ENCODE data around the gene C1orf50. TPM values are rescaled to one million over a fixed set of nuclear protein-coding genes. Genes with fewer than 3 reads are reported as not detected.

C1orf50 gene
- 2.0 and 3.9 TPM in 2 replicates for total RNA-seq (2012; rRNA removed)
- 4.7 and 6.0 TPM in 2 replicates for polyA plus RNA-seq (2012; rRNA removed)
- polyA plus RNA-seq (2012; cell fraction: cytosol; rRNA removed) = 0.88 and 2.3 TPM in 2 replicates
- 0.64 and 7.0 TPM in 2 replicates for polyA plus RNA-seq (2012; cell fraction: nucleus; rRNA removed; ENCODE audit: low replicate concordance)
- Bru-seq, nascent RNA = percentile 66 among the genes with signal in this experiment
- percentile 84 among the genes with signal in this experiment for BruChase-seq, experiment 1, labeled RNA remaining after a 6-hour chase
- percentile 73 among the genes with signal in this experiment for BruChase-seq, experiment 2, labeled RNA remaining after a 2-hour chase
- long read RNA-seq, full-length matches to known transcripts = 6 of 9 reads
- long read RNA-seq, partial matches to known transcripts = 0 of 9 reads
- long read RNA-seq, other reads (novel, unspliced or antisense) = 3 of 9 reads

DNA sequence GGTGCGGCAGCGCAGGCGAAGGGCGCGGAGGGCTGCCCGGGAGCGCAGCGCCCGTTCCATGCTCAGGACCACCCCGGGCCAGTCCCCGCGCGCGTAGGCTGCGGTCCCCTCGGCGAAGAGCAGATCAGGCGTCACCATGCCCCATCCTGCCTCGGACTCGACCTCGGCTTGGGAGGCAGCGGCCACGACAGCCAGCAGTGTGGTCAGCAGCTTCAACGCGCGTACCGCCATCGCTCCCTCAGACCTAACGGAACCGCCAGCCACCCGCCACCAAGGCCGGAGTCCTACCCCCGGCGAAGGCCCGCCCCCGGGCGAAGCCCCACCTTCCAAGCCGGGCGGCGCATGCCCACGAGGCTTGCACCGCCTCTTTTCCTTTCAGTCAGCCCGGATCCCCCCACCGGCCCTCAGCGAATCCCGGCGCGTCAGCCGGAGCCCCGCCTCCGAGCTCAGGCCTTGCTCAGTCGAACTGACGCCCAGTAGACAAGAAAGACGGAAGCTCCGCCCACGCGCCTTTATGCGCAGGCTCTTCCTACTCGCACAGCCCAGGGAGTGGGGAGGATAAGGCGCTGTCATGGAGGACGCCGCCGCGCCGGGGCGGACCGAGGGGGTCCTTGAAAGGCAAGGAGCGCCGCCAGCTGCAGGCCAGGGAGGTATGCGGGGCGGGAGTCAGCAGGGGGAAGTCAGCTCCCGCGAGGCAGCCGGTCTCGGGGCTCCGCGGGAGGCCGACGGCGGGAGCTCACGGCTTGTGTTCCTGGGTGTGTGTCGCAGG is at the start of gene C1orf50, which contains the start of gene P3H1:
Gene C1orf50, plus strand, starts transcription at position 509 of the 769 bp plus-strand sequence. Its CDS starts 63 bp downstream, at position 572.
Gene P3H1, minus strand, starts transcription at position 288 of the 769 bp plus-strand sequence. Its CDS starts 57 bp downstream, at position 231.
- Histone ChIP-seq H4K5ac (ENCODE audit: low read depth, low read length) (peak within 1 kb of the TSS; percentile 29), H4K20me1 (ENCODE audit: insufficient read depth, low read length) (peaks cover 32% of the 10 kb centered on the region), H3K18ac (ENCODE audit: low read depth, low read length) (peak within 1 kb of the TSS; percentile 40; the same call in 1 of the 2 replicates), H2BK15ac (ENCODE audit: low read depth, low read length) (0 out of 3 replicates have a peak within 1 kb of the TSS, but pooled peaks have one; percentile 31), H4K91ac (ENCODE audit: insufficient read depth, low read depth, low read length) (peak within 1 kb of the TSS; percentile 87), H2AK5ac (ENCODE audit: low read depth, low read length) (peak within 1 kb of the TSS; percentile 99), H3K56ac (ENCODE audit: extremely low read depth, insufficient read depth, low read length) (peak within 1 kb of the TSS; percentile 96), H2BK5ac (ENCODE audit: low read depth, low read length, poor library complexity, severe bottlenecking) (peak within 1 kb of the TSS; percentile 80), H3K9me3 (ENCODE audit: control insufficient read depth, insufficient read depth, low read length) (no peaks in the 10 kb centered on the region), H2BK20ac (ENCODE audit: low read depth, low read length) (no peak within 1 kb of the TSS), H2BK120ac (ENCODE audit: low read depth, low read length) (peak within 1 kb of the TSS; percentile 44), H3K4ac (ENCODE audit: low read depth, low read length) (peak within 1 kb of the TSS; percentile 97), H3K4me1 (ENCODE audit: control insufficient read depth, insufficient read depth, low read length) (no peaks in the 10 kb centered on the region; the same call in 1 of the 2 replicates), H3K36me3 (ENCODE audit: control insufficient read depth, insufficient read depth, low read length) (peaks cover 4% of the 10 kb centered on the region), H2AFZ (replicated peaks; ENCODE audit: low read length, poor library complexity) (peak within 1 kb of the TSS; percentile 98), H4K8ac (ENCODE audit: low read depth in 2 of 2, low read length in 2 of 2) (peak within 1 kb of the TSS; percentile 61 to 77; a peak in 3 of 4 replicates), H3K9me1 (ENCODE audit: insufficient read depth, low read length) (peaks cover 7% of the 10 kb centered on the region), H3K27me3 (ENCODE audit: control insufficient read depth, insufficient read depth, low read length) (no peaks in the 10 kb centered on the region), H3K27ac (ENCODE audit: insufficient read depth, low read length) (peak within 1 kb of the TSS; percentile 79), H3K9ac (ENCODE audit: low read depth, low read length) (peak within 1 kb of the TSS; percentile 91), H3K4me3 (ENCODE audit: insufficient read depth, low read depth, low read length) (peak within 1 kb of the TSS; percentile 77), H3K79me1 (ENCODE audit: low read depth in 1 of 2, low read length in 2 of 2) (peaks cover 21 to 51% of the 10 kb centered on the region in 2 experiments), H3K4me2 (ENCODE audit: low read depth, low read length) (peak within 1 kb of the TSS; percentile 99), H3K14ac (replicated peaks; ENCODE audit: low read depth, low read length) (peak within 1 kb of the TSS; percentile 95), H3K23ac (ENCODE audit: low read depth, low read length) (peak within 1 kb of the TSS; percentile 98), H2AK9ac (replicated peaks; ENCODE audit: low read depth, low read length, poor library complexity) (peak within 1 kb of the TSS; percentile 93)
- 2% methylated on average over 30 of the region's 82 CpGs; no CpG with 5 or more reads in 1 of the 2 experiments for WGBS, 2 experiments (ENCODE audit: extremely low coverage in 2 of 2, insufficient read length in 1 of 2)
- intact Hi-C loops (cut with micrococcal nuclease) (loop anchor here (5.0 to 10.0 kb wide), 3 partner anchors 50 to 432 kb away; partner anchors contain the start of genes ERMAP, FOXJ3, SVBP and YBX1), in situ Hi-C loops (cut with MboI; ENCODE audit: low sequenced_read_pairs) (no loop called here), dilution Hi-C loops (cut with HindIII; ENCODE audit: low sequenced_read_pairs, unreplicated experiment) (no loop called here)
- TF ChIP-seq POLR2A (IDR thresholded peaks at IDR 0.05; ENCODE audit: low read depth, low read length) = peak; percentile 83
- no peak; the same call in 1 of the 2 replicates for TF ChIP-seq MXI1 (IDR thresholded peaks at IDR 0.05; ENCODE audit: borderline replicate concordance, low read depth, low read length)
- TF ChIP-seq BHLHE40 (IDR thresholded peaks at IDR 0.05; ENCODE audit: low read depth, low read length) = no peak
- TF ChIP-seq, protein P1, sequence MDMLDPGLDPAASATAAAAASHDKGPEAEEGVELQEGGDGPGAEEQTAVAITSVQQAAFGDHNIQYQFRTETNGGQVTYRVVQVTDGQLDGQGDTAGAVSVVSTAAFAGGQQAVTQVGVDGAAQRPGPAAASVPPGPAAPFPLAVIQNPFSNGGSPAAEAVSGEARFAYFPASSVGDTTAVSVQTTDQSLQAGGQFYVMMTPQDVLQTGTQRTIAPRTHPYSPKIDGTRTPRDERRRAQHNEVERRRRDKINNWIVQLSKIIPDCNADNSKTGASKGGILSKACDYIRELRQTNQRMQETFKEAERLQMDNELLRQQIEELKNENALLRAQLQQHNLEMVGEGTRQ (IDR thresholded peaks at IDR 0.05; ENCODE audit: low read depth, low read length) = 0 out of 2 replicates have a peak, but pooled peaks have one; percentile 4
- TF ChIP-seq MAZ (IDR thresholded peaks at IDR 0.05; ENCODE audit: borderline replicate concordance, low read depth, low read length) = peak; percentile 40; the same call in 1 of the 2 replicates
- ChIA-PET POLR2A (ENCODE audit: unreplicated experiment) (interaction anchor here (0.6 kb wide), 2 partner anchors 11 to 230 kb away, joined by 3 read pairs; no protein-coding TSS in a partner anchor), CTCF (interaction anchor here (1.2 to 1.3 kb wide), 2 partner anchors 11 to 16 kb away, joined by 4 to 5 read pairs; no protein-coding TSS in a partner anchor)
- BruUV-seq (replicated peaks) = TSS peak; percentile 76
- DNase-seq (peak; percentile 98), ATAC-seq (ENCODE audit: low read depth) (peak; percentile 92)
